ENCODE data around the gene CDK10. TPM values are rescaled to one million over a fixed set of nuclear protein-coding genes. Genes with fewer than 3 reads are reported as not detected.

CDK10 gene
- total and polyA plus RNA-seq, 8 donors = 74.8 to 160 (median 105) TPM

DNA sequence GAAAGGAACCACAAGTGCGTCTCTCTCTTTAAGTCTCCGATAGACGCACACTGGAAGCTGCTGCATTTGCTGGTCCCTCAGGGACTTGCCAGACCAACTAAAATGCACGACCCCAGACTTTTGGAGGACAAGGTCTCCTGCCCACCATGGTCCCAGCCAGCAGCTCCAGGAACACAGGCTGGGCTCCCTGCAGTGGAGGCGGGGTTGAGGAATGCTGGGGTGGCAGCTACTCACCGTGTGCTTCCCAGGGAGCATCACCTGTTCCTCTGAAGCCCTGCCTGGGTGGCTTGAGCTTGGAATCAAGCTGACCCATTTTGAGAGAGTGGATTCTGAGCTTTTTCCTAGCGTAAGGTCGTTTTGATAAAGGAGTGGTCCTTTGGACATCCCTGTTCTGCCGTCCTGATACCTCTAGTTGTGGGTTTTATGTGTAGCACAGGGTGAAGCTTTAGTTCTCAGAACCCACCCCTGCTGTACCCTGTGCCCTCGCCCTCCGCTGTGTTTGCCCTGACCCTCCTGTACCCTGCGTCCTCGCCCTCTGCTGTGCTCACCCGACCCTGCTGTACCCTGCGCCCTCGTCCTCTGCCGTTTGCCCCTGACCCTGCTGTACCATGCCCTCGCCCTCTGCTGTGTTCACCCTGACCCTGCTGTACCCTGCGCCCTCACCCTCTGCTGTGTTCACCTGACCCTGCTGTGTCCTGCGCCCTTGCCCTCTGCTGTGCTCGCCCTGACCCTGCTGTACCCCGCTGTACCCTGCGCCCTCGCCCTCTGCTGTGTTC is 45.8 kb downstream of the CDK10 start:
- ATAC-seq (no peak), DNase-seq (peak in 1 of 4 donors; percentile 37)
- Histone ChIP-seq H3K4me1 (no peaks in the 10 kb centered on the region), H3K27ac (no peak overlapping the region), H3K36me3 (peaks cover 0 to 96% of the 10 kb centered on the region in 2 donors), H3K4me3 (no peak overlapping the region), H3K27me3 (no peaks in the 10 kb centered on the region), H3K9me3 (no peaks in the 10 kb centered on the region)
- intact Hi-C loops (cut with DNase I) = no loop called here
- TF ChIP-seq, protein P1, sequence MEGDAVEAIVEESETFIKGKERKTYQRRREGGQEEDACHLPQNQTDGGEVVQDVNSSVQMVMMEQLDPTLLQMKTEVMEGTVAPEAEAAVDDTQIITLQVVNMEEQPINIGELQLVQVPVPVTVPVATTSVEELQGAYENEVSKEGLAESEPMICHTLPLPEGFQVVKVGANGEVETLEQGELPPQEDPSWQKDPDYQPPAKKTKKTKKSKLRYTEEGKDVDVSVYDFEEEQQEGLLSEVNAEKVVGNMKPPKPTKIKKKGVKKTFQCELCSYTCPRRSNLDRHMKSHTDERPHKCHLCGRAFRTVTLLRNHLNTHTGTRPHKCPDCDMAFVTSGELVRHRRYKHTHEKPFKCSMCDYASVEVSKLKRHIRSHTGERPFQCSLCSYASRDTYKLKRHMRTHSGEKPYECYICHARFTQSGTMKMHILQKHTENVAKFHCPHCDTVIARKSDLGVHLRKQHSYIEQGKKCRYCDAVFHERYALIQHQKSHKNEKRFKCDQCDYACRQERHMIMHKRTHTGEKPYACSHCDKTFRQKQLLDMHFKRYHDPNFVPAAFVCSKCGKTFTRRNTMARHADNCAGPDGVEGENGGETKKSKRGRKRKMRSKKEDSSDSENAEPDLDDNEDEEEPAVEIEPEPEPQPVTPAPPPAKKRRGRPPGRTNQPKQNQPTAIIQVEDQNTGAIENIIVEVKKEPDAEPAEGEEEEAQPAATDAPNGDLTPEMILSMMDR (IDR thresholded peaks at IDR 0.05) = no peak

DNA sequence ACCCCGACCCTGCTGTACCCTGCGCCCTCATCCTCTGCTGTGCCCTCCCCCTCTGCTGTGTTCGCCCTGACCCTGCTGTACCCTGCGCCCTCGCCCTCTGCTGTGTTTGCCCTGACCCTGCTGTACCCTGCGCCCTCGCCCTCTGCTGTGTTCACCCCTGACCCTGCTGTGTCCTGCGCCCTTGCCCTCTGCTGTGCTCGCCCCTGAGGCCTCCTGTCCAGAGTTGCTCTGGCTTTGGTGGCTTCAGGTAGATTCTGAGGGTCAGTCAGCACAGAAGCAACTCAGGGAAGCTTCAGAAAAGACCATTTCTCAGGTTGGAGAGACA is 46.4 kb downstream of the CDK10 start:
- ATAC-seq (no peak), DNase-seq (peak in 1 of 4 donors; percentile 39)
- H3K4me3 ChIP-seq = no peak overlapping the region
- peaks cover 0 to 96% of the 10 kb centered on the region in 2 donors for H3K36me3 ChIP-seq
- H3K27ac ChIP-seq = no peak overlapping the region
- H3K9me3 ChIP-seq = no peaks in the 10 kb centered on the region
- H3K27me3 ChIP-seq = no peaks in the 10 kb centered on the region
- H3K4me1 ChIP-seq = no peaks in the 10 kb centered on the region
- intact Hi-C loops (cut with DNase I) = no loop called here
- TF ChIP-seq, protein P1 (IDR thresholded peaks at IDR 0.05) = no peak

DNA sequence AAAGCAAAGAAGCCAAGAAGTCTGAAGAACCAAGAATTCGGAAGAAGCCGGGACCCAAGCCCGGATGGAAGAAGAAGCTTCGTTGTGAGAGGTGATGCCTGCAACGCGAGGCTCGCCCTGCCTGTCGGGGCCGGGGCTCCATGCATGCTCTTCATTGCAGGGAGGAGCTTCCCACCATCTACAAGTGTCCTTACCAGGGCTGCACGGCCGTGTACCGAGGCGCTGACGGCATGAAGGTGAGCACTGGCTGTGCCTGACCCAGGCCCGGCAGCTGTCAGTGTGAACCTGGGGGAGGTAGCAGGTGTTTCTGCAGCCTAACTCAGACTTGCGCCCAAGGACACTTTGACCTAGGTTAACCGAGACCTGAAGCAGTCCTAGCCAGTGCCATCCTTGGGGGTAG is 46.8 kb downstream of the CDK10 start:
- ATAC-seq (no peak), DNase-seq (peak in 1 of 4 donors; percentile 62)
- Histone ChIP-seq H3K4me3 (no peak overlapping the region), H3K36me3 (peaks cover 0 to 96% of the 10 kb centered on the region in 2 donors), H3K4me1 (no peaks in the 10 kb centered on the region), H3K27me3 (no peaks in the 10 kb centered on the region), H3K27ac (no peak overlapping the region), H3K9me3 (no peaks in the 10 kb centered on the region)
- intact Hi-C loops (cut with DNase I) = no loop called here
- TF ChIP-seq, protein P1 (IDR thresholded peaks at IDR 0.05) = no peak

DNA sequence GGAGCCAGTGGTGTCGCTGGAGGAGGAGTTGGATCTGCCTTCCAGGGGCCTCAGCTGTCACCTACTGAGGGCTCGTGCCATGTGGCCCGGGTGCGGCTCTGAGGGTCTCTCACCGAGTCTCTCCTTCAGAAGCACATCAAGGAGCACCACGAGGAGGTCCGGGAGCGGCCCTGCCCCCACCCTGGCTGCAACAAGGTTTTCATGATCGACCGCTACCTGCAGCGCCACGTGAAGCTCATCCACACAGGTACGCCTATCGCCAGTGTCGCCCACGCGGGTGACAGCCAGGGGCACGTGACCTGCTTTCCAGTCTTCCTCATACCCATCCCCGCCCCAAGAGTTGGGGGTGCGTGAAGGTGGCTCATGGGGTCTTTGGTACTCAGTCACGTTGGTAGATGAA is 47.3 kb downstream of the CDK10 start:
- TF ChIP-seq, protein P1 (IDR thresholded peaks at IDR 0.05) = no peak
- Histone ChIP-seq H3K27me3 (no peaks in the 10 kb centered on the region), H3K9me3 (no peaks in the 10 kb centered on the region), H3K27ac (no peak overlapping the region), H3K4me1 (no peaks in the 10 kb centered on the region), H3K4me3 (no peak overlapping the region), H3K36me3 (peaks cover 0 to 98% of the 10 kb centered on the region in 2 donors)
- intact Hi-C loops (cut with DNase I) = no loop called here
- ATAC-seq (no peak), DNase-seq (peak in 1 of 4 donors; percentile 59)

DNA sequence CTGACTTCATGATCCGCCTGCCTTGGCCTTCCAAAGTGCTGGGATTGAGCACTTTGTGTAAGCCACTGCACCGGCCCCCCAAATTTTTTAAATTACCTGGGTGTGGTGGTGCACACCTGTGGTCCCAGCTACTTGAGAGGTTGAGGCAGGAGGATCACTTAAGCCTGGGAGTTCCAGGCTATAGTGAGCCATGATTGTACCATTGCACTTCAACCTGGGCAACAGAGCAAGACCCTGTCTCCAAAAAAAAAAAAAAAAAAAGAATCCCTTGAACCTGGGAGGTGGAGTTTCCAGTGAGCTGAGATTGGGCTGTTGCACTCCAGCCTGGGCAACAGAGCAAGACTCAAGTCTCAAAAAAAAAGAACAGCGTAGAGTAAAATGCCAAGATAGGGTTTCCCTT is 50.1 kb downstream of the CDK10 start:
- no peak overlapping the region for H3K27ac ChIP-seq
- no peaks in the 10 kb centered on the region for H3K4me1 ChIP-seq
- DNase-seq (no peak), ATAC-seq (no peak)
- no peaks in the 10 kb centered on the region for H3K27me3 ChIP-seq
- peaks cover 0 to 98% of the 10 kb centered on the region in 2 donors for H3K36me3 ChIP-seq
- H3K4me3 ChIP-seq = no peak overlapping the region
- no peaks in the 10 kb centered on the region for H3K9me3 ChIP-seq
- intact Hi-C loops (cut with DNase I) = no loop called here
- TF ChIP-seq, protein P1 (IDR thresholded peaks at IDR 0.05) = no peak

Data from left lung (tissue), 10 donors.